Measurements from ENCODE around the gene FAM120B. TPM values are rescaled to one million over a fixed set of nuclear protein-coding genes. Genes with fewer than 3 reads are reported as not detected.
"Not testable (repeated sequence)": the region's sequence is repeated elsewhere in the genome, so short reads cannot be mapped to it uniquely, and the experiment has no call there.

The FAM120B gene
- total RNA-seq, 1 donor from 2014 or later: 48.3 TPM

DNA sequence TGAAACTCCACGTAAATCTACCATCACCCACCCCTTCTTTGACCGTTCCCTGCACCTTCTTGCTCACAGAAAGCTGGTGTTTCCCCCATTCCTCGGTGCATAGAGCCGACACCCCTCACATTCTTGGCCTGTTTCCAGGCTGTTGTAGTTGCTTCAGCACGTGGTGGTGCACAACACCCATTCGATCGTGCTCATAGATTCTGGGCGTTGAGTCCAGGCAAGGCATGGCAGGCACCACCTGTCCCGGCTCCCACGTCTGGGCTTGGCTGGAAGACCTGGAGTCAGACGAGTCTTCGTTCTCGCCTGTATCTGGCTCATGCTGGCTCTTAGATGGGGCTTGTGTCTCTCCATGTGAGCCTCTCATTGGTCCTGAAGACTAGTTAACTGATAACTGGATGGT, 100.6 kb downstream of the FAM120B start:
- Mint-ChIP-seq H3K4me3 (ENCODE audit: unreplicated experiment) (no peak overlapping the region), H3K36me3 (ENCODE audit: low read depth, unreplicated experiment) (peaks cover 25% of the 10 kb centered on the region), H3K9me3 (ENCODE audit: unreplicated experiment) (no peaks in the 10 kb centered on the region), H3K27me3 (ENCODE audit: unreplicated experiment) (peaks cover 2% of the 10 kb centered on the region), H3K4me1 (ENCODE audit: unreplicated experiment) (no peaks in the 10 kb centered on the region), H3K27ac (ENCODE audit: unreplicated experiment) (no peak overlapping the region)
- DNase-seq (ENCODE audit: low spot score): no peak
- TF ChIP-seq, protein P1, sequence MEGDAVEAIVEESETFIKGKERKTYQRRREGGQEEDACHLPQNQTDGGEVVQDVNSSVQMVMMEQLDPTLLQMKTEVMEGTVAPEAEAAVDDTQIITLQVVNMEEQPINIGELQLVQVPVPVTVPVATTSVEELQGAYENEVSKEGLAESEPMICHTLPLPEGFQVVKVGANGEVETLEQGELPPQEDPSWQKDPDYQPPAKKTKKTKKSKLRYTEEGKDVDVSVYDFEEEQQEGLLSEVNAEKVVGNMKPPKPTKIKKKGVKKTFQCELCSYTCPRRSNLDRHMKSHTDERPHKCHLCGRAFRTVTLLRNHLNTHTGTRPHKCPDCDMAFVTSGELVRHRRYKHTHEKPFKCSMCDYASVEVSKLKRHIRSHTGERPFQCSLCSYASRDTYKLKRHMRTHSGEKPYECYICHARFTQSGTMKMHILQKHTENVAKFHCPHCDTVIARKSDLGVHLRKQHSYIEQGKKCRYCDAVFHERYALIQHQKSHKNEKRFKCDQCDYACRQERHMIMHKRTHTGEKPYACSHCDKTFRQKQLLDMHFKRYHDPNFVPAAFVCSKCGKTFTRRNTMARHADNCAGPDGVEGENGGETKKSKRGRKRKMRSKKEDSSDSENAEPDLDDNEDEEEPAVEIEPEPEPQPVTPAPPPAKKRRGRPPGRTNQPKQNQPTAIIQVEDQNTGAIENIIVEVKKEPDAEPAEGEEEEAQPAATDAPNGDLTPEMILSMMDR (IDR thresholded peaks at IDR 0.05; ENCODE audit: unreplicated experiment): no peak

- no peaks in the 10 kb centered on the region for H3K9me3 Mint-ChIP-seq (ENCODE audit: unreplicated experiment)
- peak overlapping the region; percentile 43 for H3K27ac Mint-ChIP-seq (ENCODE audit: unreplicated experiment)
- no peak overlapping the region for H3K4me3 Mint-ChIP-seq (ENCODE audit: unreplicated experiment)
- peaks cover 25% of the 10 kb centered on the region for H3K36me3 Mint-ChIP-seq (ENCODE audit: low read depth, unreplicated experiment)
- peaks cover 2% of the 10 kb centered on the region for H3K27me3 Mint-ChIP-seq (ENCODE audit: unreplicated experiment)
- no peak for DNase-seq (ENCODE audit: low spot score)
- no peaks in the 10 kb centered on the region for H3K4me1 Mint-ChIP-seq (ENCODE audit: unreplicated experiment)
- TF ChIP-seq, protein P1 (IDR thresholded peaks at IDR 0.05; ENCODE audit: unreplicated experiment): no peak
These were observed 101.4 kb downstream of the FAM120B start for GRCh38 chr6:170407932-170408331.

GRCh38 chr6:170409746-170410145, 103.2 kb downstream of the FAM120B start:
- H3K27me3 Mint-ChIP-seq (ENCODE audit: unreplicated experiment); H3K9me3 Mint-ChIP-seq (ENCODE audit: unreplicated experiment); H3K27ac Mint-ChIP-seq (ENCODE audit: unreplicated experiment); H3K4me3 Mint-ChIP-seq (ENCODE audit: unreplicated experiment); H3K4me1 Mint-ChIP-seq (ENCODE audit: unreplicated experiment); DNase-seq (ENCODE audit: low spot score): not testable (repeated sequence)
- peaks cover 23% of the 10 kb centered on the region for H3K36me3 Mint-ChIP-seq (ENCODE audit: low read depth, unreplicated experiment)

DNA sequence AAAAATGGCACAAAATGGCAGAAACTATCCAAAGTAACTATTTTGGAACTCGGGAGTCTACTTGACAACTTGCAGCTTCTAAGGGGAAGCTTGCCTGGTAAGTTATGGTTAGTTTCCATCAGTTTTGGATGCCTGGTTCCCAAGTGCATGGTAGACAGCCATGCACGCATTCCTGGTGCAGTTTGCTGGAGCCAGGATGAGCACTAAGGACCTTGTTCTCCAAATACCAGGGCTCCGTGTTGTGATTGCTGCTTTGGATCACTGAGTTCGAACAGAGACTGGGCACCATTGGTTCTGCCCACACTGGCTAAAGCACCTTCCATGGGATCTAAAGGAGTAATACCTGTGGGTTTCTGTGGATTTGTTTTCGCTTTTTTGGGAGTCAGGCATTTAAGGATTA, 103.7 kb downstream of the FAM120B start:
- TF ChIP-seq, protein P1 (IDR thresholded peaks at IDR 0.05; ENCODE audit: unreplicated experiment): no peak
- Mint-ChIP-seq H3K36me3 (ENCODE audit: low read depth, unreplicated experiment) (peaks cover 18% of the 10 kb centered on the region), H3K27ac (ENCODE audit: unreplicated experiment) (no peak overlapping the region), H3K4me3 (ENCODE audit: unreplicated experiment) (no peak overlapping the region), H3K4me1 (ENCODE audit: unreplicated experiment) (no peaks in the 10 kb centered on the region), H3K27me3 (ENCODE audit: unreplicated experiment) (peaks cover 2% of the 10 kb centered on the region), H3K9me3 (ENCODE audit: unreplicated experiment) (no peaks in the 10 kb centered on the region)
- no peak for DNase-seq (ENCODE audit: low spot score)

GRCh38 chr6:170415318-170415717, 108.8 kb downstream of the FAM120B start:
- no peak overlapping the region for H3K4me3 Mint-ChIP-seq (ENCODE audit: unreplicated experiment)
- TF ChIP-seq, protein P1 (IDR thresholded peaks at IDR 0.05; ENCODE audit: unreplicated experiment): no peak

GRCh38 chr6:170416303-170416702, 109.7 kb downstream of the FAM120B start:
- Mint-ChIP-seq H3K4me1 (ENCODE audit: unreplicated experiment) (no peaks in the 10 kb centered on the region), H3K36me3 (ENCODE audit: low read depth, unreplicated experiment) (no peaks in the 10 kb centered on the region), H3K4me3 (ENCODE audit: unreplicated experiment) (no peak overlapping the region), H3K9me3 (ENCODE audit: unreplicated experiment) (no peaks in the 10 kb centered on the region), H3K27me3 (ENCODE audit: unreplicated experiment) (no peaks in the 10 kb centered on the region), H3K27ac (ENCODE audit: unreplicated experiment) (no peak overlapping the region)
- TF ChIP-seq, protein P1 (IDR thresholded peaks at IDR 0.05; ENCODE audit: unreplicated experiment): no peak
- no peak for DNase-seq (ENCODE audit: low spot score)

More at GRCh38 chr6:170415318-170415717, 108.8 kb downstream of the FAM120B start:
- DNase-seq (ENCODE audit: low spot score): no peak
- no peaks in the 10 kb centered on the region for H3K9me3 Mint-ChIP-seq (ENCODE audit: unreplicated experiment)
- no peaks in the 10 kb centered on the region for H3K27me3 Mint-ChIP-seq (ENCODE audit: unreplicated experiment)
- no peaks in the 10 kb centered on the region for H3K4me1 Mint-ChIP-seq (ENCODE audit: unreplicated experiment)
- no peaks in the 10 kb centered on the region for H3K36me3 Mint-ChIP-seq (ENCODE audit: low read depth, unreplicated experiment)
- no peak overlapping the region for H3K27ac Mint-ChIP-seq (ENCODE audit: unreplicated experiment)
